T-helper 9 cell (primary cell): ENCODE data around the gene FKBP1B.
"Not testable (repeated sequence)": the region's sequence is repeated elsewhere in the genome, so short reads cannot be mapped to it uniquely, and the experiment has no call there.

Experiments used
- DNase-seq: peaks from one replicate; pipeline ENCODE4 v3.0.0-alpha.2; 2020

Gene FKBP1B

DNA sequence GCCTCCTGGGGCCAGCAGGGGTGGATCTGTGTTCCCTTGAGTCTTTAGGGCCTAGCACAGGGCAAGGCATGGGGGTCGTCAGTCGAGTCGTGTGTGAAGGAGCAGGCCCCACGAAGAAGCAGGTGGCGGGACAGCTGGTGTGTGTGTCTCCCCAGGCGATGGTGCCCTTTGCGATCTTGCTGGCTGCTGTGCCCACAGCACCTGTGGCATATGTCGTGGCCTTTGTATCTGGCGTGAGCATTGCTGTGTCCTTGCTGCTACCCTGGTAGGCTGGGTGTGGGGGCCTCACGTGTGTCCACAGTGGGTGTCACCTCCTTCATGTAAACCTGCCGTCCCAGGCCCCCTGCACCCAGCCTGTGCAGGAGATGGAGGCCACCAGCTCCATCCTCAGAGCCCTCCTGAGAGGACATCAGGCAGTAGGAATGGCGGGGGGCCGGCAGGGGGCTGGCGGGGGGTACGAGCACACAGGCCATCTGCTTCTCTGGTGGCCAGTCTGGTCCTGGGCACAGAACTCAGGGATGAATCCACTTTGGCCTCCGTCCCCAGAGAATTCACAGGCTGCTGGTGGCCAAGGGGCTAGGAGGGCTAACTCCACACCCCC is 26.5 kb upstream of the FKBP1B start:
- no peak for DNase-seq

DNA sequence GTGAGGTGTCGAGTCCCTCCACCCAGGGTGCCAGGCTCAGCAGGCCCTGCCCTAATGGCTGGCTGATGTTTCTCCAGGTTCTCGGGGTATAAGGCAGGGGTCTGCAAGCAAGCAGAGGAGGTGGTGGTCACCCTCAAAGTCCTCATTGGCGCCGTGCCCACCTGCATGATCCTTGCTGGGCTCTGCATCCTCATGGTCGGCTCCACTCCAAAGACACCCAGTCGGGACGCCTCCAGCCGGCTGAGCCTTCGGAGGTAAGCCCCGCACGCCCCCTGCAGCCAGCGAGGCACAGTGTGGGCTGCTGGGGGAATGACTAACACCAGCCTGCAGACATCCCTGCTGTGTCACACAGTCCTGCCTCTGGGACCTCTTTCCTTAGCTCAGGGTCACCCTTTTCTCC is 25.5 kb upstream of the FKBP1B start:
- no peak for DNase-seq

DNA sequence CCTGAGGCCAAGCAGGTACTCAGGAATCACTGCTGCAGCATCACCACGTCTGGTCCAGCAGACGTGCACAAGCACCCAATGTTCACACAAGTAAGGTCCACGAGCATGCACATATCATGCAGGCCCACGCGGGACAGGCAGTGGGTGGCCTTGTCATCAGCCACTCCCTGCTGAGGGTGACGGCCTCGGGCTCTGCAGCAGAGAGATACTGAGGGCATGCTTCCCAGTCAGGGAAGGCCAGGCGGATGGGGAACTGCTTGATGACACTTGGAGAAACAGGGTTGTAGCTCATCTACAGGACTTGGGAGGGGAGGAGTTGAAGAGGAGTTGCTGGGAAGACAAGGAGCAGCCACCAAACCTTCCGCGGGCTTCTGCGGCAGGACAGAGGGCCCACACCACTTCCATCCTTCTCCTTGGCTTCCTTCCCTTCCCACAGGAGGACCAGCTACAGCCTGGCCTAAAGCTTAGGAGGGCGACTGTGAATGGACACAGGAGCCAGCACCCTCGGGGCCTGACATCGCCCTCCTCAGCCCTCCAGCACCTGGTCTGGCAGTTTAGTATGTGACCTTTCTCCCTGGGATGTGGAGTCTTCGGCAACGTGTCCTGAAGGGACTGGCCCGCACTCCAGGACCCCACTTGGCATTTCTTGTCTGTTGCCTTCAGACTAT is 24.4 kb upstream of the FKBP1B start:
- DNase-seq, result no peak

DNA sequence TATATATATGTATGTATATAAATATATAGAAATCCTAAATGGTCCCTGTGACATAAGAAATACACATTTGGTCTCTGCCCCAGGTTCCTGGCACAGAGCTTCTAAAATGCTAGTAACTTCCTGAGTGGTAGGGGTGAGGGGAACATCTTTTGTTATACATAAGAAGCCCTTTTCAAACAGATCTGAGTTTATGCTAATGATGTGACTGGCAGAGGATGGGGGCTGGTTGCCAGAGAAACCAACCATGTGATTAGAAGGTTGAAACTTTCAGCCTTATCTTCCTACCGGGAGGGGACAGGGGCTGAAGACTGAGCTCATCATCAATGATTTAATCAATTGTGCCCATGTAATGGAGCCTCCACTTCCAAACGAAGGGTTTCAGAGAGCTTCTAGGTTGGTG is 23.3 kb upstream of the FKBP1B start:
- no peak for DNase-seq

DNA sequence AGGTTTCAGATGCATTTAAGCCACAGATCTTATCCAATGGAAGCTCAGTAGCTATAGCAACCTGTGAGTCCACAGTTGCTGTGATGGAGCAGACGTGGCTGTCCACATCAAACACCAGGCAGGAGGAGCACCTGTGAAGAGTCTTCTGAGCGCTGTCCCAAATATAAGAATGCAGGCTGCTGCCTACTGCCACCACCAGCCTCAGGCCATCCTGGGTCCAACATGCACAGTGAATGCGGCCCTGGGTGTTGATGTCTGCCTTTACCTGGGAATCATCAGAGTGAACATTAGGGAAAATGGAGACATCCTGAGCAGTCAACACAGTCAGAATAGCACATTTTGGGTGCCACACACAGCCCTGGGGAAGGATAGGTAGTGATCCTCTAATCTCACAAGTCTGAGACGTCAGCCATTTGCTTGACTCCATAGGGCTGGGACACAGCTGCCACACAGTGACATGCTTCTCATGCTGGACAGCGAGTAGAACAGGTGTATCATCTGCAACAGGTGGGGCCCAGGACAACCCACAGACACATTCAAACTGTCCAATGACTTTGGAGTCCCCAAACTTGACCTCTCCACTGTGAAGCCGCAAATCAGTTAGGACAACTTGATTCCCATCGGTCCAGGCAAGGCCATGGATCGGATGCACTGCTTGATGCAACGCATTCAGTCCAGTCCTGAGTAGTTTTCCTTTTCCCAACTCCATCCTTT is 10.6 kb upstream of the FKBP1B start:
- DNase-seq, result no peak

DNA sequence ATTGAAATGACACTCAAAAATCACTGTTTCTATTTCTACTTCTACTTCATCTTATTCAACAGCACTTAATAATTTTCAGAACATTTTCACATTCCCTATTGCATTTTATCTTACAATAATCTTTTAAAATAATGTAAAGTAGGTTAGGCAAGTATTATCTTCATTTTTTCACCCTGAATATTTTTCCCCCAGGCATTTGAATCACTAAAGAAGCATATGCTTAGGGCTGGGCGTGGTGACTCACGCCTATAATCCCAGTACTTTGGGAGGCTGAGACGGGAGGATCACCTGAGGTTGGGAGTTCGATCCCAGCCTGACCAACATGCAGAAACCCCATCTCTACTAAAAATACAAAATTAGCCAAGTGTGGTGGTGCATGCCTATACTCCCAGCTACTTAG is 9.0 kb upstream of the FKBP1B start:
- DNase-seq, result no peak

DNA sequence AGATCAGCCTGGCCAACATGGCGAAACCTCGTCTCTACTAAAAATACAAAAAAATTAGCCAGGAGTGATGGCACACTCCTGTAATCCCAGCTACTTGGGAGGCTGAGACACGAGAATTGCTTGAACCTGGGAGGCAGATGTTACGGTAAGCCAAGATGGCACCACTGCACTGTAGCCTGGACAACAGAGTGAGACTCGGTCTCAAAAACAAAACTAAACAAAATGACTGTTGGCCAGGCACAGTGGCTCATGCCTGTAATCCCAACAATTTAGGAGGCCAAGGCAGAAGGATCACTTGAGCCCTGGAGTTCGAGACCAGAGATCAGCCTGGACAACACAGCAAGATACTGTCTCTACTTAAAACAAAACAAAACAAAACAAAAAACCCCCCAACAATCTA is 6.4 kb upstream of the FKBP1B start:
- not testable (repeated sequence) for DNase-seq

DNA sequence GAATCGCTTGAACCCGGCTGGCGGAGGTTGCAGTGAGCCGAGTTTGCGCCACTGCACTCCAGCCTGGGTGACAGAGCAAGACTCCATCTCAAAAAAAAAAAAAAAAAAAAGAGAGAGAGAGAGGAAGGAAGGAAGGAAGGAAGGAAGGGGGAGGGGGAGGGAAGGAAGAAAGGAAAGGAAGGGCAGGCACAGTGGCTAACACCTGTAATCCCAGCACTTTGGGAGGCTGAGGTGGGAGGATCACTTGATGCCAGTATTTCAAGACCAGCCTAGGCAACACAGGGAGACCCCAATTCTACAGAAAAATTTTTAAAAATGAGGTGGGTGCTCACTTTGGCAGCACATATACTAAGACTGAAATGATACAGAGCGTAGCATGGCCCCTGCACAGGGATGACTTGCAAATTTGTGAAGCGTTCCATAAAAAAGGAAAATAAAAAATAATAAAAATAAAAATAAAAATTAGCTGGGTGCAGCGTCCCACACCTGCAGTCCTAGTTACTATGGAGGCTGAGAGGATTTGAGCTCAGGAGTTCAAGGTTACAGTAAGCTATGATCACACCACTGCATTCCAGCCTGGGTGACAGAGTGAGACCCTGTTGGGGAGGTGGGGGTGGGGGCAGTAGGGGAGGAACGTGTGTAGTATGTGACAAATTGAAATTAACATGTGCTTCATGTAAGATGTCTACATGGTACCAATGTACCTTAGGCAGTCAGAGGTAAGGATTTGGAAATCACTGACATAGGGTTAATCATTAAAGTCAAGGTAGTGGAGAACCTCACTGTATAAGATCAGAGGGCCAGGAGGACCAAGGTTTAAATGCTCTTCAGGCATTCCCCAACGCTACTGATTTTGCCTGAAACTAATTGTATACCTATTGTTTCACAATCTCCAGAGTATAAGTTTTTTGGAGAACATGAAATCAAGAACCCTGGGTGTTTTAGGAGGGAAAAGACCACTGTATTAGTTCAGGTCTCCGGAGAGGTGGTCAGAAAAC is 3.7 kb upstream of the FKBP1B start:
- DNase-seq, result no peak

DNA sequence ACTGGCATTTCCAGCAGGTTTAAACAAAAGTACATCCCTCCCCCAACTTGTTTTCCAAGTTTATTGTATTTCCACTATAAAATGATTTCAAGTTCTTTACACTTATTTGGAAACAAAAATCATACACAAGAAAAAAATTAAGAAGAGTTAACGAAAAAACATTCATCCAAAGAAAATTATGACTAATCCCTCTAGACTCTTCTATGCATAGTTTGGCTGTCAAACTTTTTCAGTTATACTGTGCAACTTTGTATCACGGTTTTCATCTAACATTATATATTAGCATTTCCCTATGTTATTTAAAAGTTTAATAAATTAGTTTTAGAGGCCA is 3.0 kb upstream of the FKBP1B start:
- no peak for DNase-seq

DNA sequence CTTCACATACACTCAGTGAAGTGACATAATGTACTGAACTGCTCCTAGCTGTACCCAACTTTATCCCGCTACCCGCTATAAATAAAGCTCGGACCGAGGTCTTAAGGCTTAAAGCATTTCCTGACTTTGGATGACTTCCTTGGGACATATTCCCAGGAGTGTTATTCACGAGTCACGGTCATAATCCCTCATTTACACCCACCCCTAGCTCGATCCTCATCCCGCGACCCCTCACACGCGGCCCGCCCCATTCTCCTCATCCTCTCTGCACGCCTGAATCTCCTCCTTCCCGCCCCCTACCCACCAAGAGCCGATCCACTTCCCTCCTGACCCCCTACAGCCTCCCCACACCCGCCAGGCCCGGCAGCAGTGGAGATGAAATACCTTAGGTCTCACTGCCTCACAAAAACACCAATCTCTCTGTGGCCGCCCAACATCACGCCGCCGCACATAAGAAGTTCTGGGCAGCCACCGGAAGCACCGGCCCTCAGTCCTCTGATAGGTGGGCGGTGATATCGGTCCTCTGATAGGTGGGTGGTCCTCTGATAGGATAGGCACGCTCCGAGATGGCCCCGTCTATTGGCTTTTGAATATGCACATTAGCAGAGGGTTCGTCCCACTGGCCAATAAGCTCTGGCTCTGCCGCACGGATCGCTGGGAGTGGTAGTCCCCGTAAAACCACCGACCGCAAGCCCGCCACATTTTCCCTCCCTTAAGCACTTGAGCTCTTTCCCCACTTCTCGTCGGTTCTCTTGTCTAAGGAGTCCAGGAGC is 2.4 kb upstream of the FKBP1B start, which contains the start of gene WDCP:
WDCP (minus strand) TSS at position 462 of the 773 bp plus-strand sequence. CDS start 7,897 bp downstream, outside the sequence.
- DNase-seq, result peak; percentile 85

DNA sequence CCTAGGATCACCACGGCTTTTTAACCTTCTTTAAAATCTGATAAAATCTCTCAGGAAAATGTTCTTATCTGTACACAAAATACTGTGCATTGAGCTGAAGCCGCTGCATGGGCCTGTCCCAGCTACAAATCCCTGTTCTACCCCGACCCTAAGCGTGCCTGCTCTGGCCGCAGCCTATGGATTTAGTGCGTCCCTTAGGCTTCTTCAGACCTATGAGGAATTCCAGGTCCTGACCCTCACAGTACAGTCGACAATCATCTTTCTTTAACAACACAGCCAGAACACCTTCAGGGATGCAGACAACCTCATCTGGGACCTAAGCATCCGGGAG is 1.9 kb upstream of the FKBP1B start:
- no peak for DNase-seq

DNA sequence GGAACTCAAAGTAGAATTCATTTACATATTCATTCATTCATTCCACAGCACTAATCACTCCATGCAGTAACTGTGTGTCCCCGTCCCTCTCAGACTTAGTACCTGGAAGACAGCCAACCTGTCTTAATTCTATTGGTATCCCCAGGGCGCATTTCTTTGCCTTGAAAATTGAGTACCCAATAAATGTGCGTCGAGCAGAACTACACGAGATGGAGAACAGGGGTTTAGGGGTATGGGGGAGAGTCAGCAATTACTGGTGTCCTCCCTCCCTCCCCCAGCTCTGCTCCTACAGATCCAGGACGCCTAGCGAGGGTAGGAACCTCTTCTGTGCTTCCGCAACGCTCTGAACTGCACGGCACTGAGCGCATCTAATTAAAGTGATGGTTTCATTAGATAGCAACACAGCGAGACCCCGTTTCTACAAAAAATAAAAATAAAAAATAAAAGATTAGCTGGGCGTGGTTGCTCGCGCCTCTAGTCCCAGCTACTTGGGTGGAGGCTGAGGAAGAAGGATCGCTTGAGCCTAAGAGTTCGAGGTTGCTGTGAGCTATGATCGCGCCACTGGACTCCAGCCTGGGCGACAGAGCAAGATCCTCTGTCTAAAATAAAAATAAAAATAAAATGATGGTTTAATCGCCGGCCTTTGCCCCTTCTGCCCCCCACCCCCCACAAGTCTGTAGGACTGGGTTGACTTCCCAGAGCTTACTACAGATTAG is 614 bp upstream of the FKBP1B start:
- no peak for DNase-seq

DNA sequence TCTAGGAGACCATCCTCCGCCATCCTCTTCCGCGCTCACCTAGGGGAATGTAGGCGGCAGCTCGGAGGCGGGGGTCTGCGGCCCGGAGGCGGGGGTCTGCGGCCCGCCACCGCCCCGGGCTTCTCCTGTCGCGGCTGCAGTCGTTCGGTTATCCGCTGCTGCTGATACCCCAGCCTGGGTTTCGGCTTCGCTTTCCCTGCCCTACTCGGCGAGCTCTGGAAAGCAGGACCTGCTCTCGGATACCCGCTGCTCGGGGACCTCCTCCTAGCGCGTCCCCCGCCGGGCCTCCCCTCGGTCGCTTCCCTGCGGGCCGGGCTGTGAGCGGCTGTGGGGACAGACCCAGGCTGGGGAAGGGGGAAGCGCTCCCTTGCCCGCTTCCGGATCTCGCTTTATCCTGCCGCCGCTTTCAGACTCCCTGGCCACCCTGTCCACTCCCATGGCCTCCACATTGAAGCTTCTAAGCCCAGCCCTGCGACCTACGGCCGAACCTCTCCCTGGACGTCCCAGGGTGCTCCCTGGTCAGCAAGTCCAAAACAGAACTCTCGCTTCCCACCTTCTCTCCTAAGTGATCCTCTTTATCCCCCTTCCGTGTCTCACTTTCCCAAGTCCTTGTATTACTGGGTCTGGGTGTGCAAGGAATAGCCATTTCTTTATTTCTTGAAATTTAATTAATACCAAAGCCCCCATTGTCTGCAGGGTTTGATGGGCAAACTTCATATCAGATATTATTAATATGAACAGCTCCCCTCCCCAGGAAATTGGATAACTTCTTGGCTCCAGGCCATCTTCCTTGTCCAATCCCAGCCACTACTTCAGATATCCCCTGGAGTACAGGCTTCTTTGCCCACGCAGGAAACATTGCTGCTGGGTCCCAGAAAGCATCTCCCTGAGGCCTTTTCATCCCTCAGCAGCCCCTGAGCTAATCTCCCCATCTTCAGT is 769 bp downstream of the FKBP1B start:
- no peak for DNase-seq

DNA sequence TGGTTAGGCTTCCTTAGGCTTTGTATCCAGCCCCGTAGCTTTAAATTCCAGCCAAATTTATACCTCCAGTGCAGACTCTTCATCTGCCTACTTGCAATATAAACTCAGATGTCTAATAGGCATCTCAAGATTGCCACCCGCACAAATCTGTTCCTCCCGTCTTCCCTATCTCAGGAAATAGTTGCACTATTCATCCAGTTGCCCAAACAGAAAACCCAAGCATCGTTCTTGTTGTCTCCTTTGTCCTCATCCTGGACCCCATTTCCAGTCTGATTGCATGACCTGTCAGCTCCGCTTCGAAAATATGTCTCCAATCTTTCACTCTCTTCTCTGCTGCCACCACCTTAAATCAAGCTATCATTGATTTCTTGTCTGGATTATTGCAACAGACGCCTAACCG is 2.3 kb downstream of the FKBP1B start:
- no peak for DNase-seq

DNA sequence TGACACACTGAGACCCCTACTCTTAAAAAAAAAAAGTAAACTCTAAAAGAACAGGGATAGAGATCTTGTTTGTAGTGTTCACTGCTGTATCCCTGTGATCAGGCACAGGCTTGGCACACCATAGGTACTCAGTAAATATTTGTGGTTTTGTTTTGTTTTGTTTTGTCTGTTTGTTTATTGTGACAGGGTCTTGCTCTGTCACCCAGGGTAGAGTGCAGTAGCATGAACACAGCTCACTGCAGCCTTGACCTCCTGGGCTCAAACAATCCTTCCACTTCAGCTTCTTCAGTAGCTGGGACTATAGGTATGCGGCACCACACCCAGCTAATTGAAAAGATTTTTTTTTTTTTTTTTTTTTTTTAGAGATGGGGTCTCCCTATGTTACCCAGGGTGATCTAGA is 3.4 kb downstream of the FKBP1B start:
- DNase-seq, result no peak

DNA sequence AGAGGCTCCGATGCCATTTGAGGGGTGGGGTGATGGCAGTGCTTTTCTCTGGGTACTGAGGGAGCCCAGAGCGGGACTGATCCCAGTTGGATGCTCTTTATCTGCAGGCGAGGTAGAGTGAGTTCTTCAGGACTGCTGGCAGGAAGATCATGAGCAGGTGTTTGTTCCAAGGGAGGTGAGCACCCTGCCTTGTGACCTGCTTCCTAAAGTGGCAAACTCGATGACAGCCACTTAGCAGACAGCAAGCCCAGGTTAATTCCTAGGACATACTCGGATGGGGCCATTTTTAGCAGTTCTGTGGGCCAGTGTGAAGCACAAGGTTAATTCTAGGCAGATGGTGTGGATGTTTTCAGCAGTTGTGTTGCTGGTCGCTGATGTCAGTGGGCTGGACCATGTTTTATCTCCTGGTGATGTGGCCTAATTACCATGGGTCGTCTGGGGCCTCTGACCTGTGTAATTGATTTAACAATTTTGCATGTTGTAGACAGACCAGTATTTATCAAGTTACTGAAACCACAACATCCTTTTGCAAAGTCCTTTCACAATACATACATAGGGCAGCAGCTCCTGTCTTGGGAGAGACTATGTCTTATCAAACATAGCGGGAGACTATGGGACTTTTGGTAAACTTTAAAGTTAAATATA is 4.9 kb downstream of the FKBP1B start:
- no peak for DNase-seq

DNA sequence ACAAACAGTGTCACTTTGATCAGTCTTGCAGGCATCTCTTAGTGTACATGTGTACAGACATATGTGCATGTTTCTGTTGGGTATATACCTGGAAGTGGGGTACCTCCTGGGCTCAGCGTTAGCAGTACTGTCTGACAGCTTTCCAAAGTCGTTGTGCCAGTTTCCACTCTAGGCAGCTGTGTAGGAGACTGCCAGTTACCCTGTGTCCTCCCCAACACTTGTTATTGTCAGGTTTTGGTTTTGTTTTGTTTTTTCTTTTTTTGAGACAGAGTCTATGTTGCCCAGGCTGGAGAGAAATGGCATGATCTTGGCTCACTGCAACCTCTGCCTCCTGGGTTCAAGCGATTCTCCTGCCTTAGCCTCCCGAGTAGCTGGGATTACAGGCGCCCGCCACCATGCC is 6.2 kb downstream of the FKBP1B start:
- no peak for DNase-seq

DNA sequence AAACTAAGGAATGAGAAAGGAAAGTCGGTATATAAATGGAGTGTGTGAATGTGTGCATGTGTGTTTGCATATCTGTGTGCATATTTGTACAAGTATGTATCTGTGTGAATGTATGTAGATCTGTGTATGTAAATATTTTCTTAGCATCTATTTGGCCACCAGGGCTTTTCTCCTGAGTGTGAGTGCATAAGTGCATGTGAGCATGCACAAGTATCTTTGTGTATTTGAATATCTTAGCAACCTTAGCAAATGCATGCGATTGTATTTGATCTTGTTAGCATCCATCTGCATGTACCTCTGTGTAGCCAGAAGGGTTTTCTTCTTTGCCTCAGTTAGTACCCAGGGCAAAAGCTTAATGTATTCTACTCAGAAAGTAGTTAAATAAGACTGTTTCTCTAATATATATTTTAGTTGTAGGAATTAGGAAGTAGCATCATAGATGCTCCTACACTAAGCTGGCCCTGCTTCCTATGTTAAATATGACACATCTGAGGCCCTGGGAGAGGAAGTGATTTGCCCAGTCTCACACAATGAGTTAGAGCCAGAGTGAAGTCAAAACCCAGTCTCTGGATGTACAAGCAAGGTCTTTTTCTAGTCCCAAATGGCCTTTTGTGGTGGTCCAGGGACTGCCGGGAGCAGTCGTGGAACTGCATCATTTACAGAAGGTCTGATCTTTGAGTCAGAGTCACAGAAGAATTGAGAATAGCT is 9.2 kb downstream of the FKBP1B start:
- DNase-seq, result no peak

DNA sequence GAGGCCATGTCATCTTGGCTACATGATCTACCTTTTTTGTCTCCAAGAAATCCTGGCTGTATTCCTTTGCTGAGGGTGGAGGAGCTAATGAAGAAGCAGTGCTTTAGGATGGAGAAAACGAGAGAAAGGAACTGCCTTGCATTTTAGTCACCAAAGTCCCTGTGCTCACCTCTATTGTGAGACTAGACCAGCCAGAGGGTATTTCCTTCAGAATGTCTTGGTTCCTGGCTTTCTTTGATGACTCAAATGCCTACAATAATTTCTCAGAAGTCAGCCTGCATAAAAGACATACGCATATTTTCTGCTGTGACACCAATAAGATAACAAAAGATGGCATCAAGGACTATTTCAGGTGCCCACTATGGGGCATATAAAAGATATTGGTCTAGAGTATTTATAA is 15.8 kb downstream of the FKBP1B start:
- DNase-seq, result no peak
